Liver (tissue), 9 donors: ENCODE results near the gene GRID1. TPM values are rescaled to one million over a fixed set of nuclear protein-coding genes. Genes with fewer than 3 reads are reported as not detected.
A peak's percentile ranks its signal among the peaks of the same experiment; 100 is the strongest.

Experiments used
- DNase-seq: peaks from one replicate; pipeline ENCODE4 v3.0.0-alpha.2; 2017; ENCODE audit warnings: low spot score
- H3K27ac ChIP-seq, 2 donors: one replicate each; pipeline ENCODE4 v1.7.0; 2013; ENCODE audit warnings: inconsistent platforms in 2 of 2, low read length in 2 of 2, control low read depth in 1 of 2, low read depth in 1 of 2, mild to moderate bottlenecking in 1 of 2
- H3K27me3 ChIP-seq, 4 donors: one replicate each; pipeline versions ENCODE4 v1.6.1 to v1.7.0; 2013; ENCODE audit warnings: low read length in 3 of 4, inconsistent platforms in 1 of 4, mild to moderate bottlenecking in 1 of 4, moderate library complexity in 1 of 4; ENCODE audit not compliant: control insufficient read depth in 4 of 4, insufficient read depth in 4 of 4
- H3K36me3 ChIP-seq, 4 donors: one replicate each; pipeline versions ENCODE4 v1.6.1 to v1.7.0; 2013; ENCODE audit warnings: low read length in 3 of 4, mild to moderate bottlenecking in 3 of 4, low read depth in 1 of 4, moderate library complexity in 1 of 4; ENCODE audit not compliant: control insufficient read depth in 4 of 4, insufficient read depth in 3 of 4
- H3K4me1 ChIP-seq, 4 donors: one replicate each; pipeline versions ENCODE4 v1.6.1 to v1.7.0; 2013; ENCODE audit warnings: low read length in 3 of 4, mild to moderate bottlenecking in 3 of 4, moderate library complexity in 1 of 4; ENCODE audit not compliant: control insufficient read depth in 4 of 4, insufficient read depth in 4 of 4
- H3K4me3 ChIP-seq, 3 donors: one replicate each; pipeline versions ENCODE4 v1.6.1 to v1.7.0; 2013; ENCODE audit warnings: low read length in 3 of 3, control low read depth in 1 of 3, low read depth in 1 of 3, mild to moderate bottlenecking in 1 of 3
- H3K9ac ChIP-seq, 2 donors: one replicate each; pipeline ENCODE4 v1.7.0; 2013; ENCODE audit warnings: low read length in 2 of 2, mild to moderate bottlenecking in 2 of 2, moderate library complexity in 2 of 2, control low read depth in 1 of 2, low read depth in 1 of 2
- H3K9me3 ChIP-seq, 4 donors: one replicate each; pipeline versions ENCODE4 v1.6.1 to v1.7.0; 2013; ENCODE audit warnings: low read length in 3 of 4; ENCODE audit not compliant: control insufficient read depth in 4 of 4
- ATF3 ChIP-seq: IDR thresholded peaks from 2 replicates; pipeline ENCODE4 v1.6.1; 2016; ENCODE audit warnings: antibody characterized with exemption
- CTCF ChIP-seq: fragments of 150-350 bp; IDR thresholded peaks from 2 replicates; pipeline ENCODE4 v1.5.1; 2017; ENCODE audit warnings: improper control_type of control experiment, low read depth, low read length; ENCODE audit not compliant: missing input control
- EGR1 ChIP-seq, 2 donors: IDR thresholded peaks; 2 replicates each; pipeline ENCODE4 v1.6.1; 2016 to 2018; ENCODE audit warnings: antibody characterized with exemption in 2 of 2, low read depth in 2 of 2
- FOXA2 ChIP-seq: IDR thresholded peaks from 2 replicates; pipeline ENCODE4 v1.6.1; 2016; ENCODE audit warnings: antibody characterized with exemption
- GABPA ChIP-seq, 2 donors: IDR thresholded peaks in 1 of 2; conservative IDR thresholded peaks in 1 of 2; 2 replicates each; pipeline ENCODE4 v1.6.1; 2016; ENCODE audit warnings: antibody characterized with exemption in 2 of 2, mild to moderate bottlenecking in 1 of 2, moderate library complexity in 1 of 2
- JUND ChIP-seq, 2 donors: IDR thresholded peaks; 2 replicates each; pipeline ENCODE4 v1.6.1; 2016; ENCODE audit warnings: antibody characterized with exemption in 2 of 2
- NR2F2 ChIP-seq: IDR thresholded peaks from 2 replicates; pipeline ENCODE4 v1.6.1; 2016; ENCODE audit warnings: antibody characterized with exemption
- RAD21 ChIP-seq, 2 donors: IDR thresholded peaks; 2 replicates each; pipeline ENCODE4 v1.6.1; 2016; ENCODE audit warnings: antibody characterized with exemption in 2 of 2, mild to moderate bottlenecking in 2 of 2
- REST ChIP-seq: IDR thresholded peaks from 2 replicates; pipeline ENCODE4 v1.6.1; 2016; ENCODE audit warnings: antibody characterized with exemption, mild to moderate bottlenecking
- RXRA ChIP-seq, 2 donors: IDR thresholded peaks; 2 replicates each; pipeline ENCODE4 v1.6.1; 2017 to 2018; ENCODE audit warnings: antibody characterized with exemption in 2 of 2, mild to moderate bottlenecking in 1 of 2
- TAF1 ChIP-seq: conservative IDR thresholded peaks from 2 replicates; pipeline ENCODE4 v1.6.1; 2016; ENCODE audit warnings: antibody characterized with exemption, mild to moderate bottlenecking
- YY1 ChIP-seq: IDR thresholded peaks from 2 replicates; pipeline ENCODE4 v1.6.1; 2016; ENCODE audit warnings: antibody characterized with exemption, mild to moderate bottlenecking
- ZBTB33 ChIP-seq: IDR thresholded peaks from 2 replicates; pipeline ENCODE4 v1.6.1; 2016; ENCODE audit warnings: antibody characterized with exemption
- WGBS: extraction: QIAGEN DNeasy Blood & Tissue Kit; methylation state at CpG from one replicate; pipeline ENCODE4 v1.1.7; 2013; 5-methylcytosine and 5-hydroxymethylcytosine counted together
- polyA plus RNA-seq, 2 donors: library from polyadenylated mRNA; stranded (reverse) in 1 of 2; unstranded in 1 of 2; fragments of 200-250 nt in 1 of 2; fragments of >200 nt in 1 of 2; fragmentation: Nextera tagmentation in 1 of 2; extraction: Ambion mirVana in 1 of 2; gene quantifications; one replicate each; pipeline versions ENCODE4 v1.2.1 to v1.2.3, GENCODE V29; 2013 to 2015
- total RNA-seq, 2 donors: library from RNA; depleted of rRNA; stranded (reverse); fragments of >200 nt; gene quantifications; one replicate each; pipeline ENCODE4 v1.2.3, GENCODE V29; 2014
- donor health status: healthy.
- donor health status: healthy.
- donor health status: healthy.
- donor health status: healthy.
- donor health status: healthy.

The GRID1 gene
- total and polyA plus RNA-seq, 4 donors = 0.09 to 0.17 (median 0.14) TPM; not detected in 1

- no peak for DNase-seq
- peaks cover 6 to 24% (median 20%) of the 10 kb centered on the region in 4 donors for H3K4me1 ChIP-seq
- H3K9me3 ChIP-seq = no peaks in the 10 kb centered on the region
- 91% methylated on average over 5 of the region's 5 CpGs for WGBS
- H3K4me3 ChIP-seq = no peak overlapping the region
- no peak overlapping the region for H3K27ac ChIP-seq
- TF ChIP-seq GABPA (IDR thresholded peaks at IDR 0.05 in 1 of 2, conservative IDR thresholded peaks at IDR 0.05 in 1 of 2) (no peak), REST (no peak), JUND (IDR thresholded peaks at IDR 0.05) (no peak)
- H3K9ac ChIP-seq = no peak overlapping the region
- no peaks in the 10 kb centered on the region for H3K36me3 ChIP-seq
- no peaks in the 10 kb centered on the region for H3K27me3 ChIP-seq
Observed at GRCh38 chr10:86167121-86167761, 199.4 kb downstream of the GRID1 start.

GRCh38 chr10:86165666-86166065, 200.9 kb downstream of the GRID1 start:
- 95% methylated on average over 9 of the region's 9 CpGs for WGBS
- Histone ChIP-seq H3K9ac (no peak overlapping the region), H3K4me3 (no peak overlapping the region), H3K9me3 (no peaks in the 10 kb centered on the region), H3K36me3 (no peaks in the 10 kb centered on the region), H3K27ac (no peak overlapping the region), H3K4me1 (peaks cover 6 to 26% (median 21%) of the 10 kb centered on the region in 4 donors), H3K27me3 (no peaks in the 10 kb centered on the region)
- no peak for TF ChIP-seq EGR1 (IDR thresholded peaks at IDR 0.05; ENCODE audit: low read depth in 2 of 2)
- no peak for TF ChIP-seq ZBTB33
- no peak for TF ChIP-seq CTCF
- no peak for TF ChIP-seq NR2F2
- no peak for DNase-seq

- Histone ChIP-seq H3K27ac (peak overlapping the region in 1 of 2 donors; percentile 61), H3K4me3 (no peak overlapping the region), H3K36me3 (no peaks in the 10 kb centered on the region), H3K27me3 (no peaks in the 10 kb centered on the region), H3K9me3 (no peaks in the 10 kb centered on the region), H3K4me1 (peaks cover 6 to 26% (median 21%) of the 10 kb centered on the region in 4 donors), H3K9ac (no peak overlapping the region)
- WGBS = 94% methylated on average over 8 of the region's 8 CpGs
- DNase-seq = no peak
- TF ChIP-seq GABPA (IDR thresholded peaks at IDR 0.05 in 1 of 2, conservative IDR thresholded peaks at IDR 0.05 in 1 of 2) = no peak
- no peak for TF ChIP-seq REST
- TF ChIP-seq TAF1 = no peak
- TF ChIP-seq ATF3 = no peak
- TF ChIP-seq RXRA (IDR thresholded peaks at IDR 0.05) = no peak
- no peak for TF ChIP-seq RAD21 (IDR thresholded peaks at IDR 0.05)
- TF ChIP-seq NR2F2 = no peak
- no peak for TF ChIP-seq FOXA2
- TF ChIP-seq YY1 = no peak
- TF ChIP-seq JUND (IDR thresholded peaks at IDR 0.05) = no peak
Observed at GRCh38 chr10:86164960-86165630, 201.5 kb downstream of the GRID1 start.
